Tibial nerve (tissue), 4 donors: ENCODE data around the gene ODAD3.

Experiments
- EP300 ChIP-seq, 2 donors: sonication (generic); formaldehyde crosslinking; IDR thresholded peaks; one replicate each; pipeline ENCODE4 v1.6.1; 2017; ENCODE audit warnings: antibody characterized with exemption in 2 of 2, mild to moderate bottlenecking in 1 of 2
- POLR2A ChIP-seq, 2 donors: fragments of 450-650 bp; IDR thresholded peaks; one replicate each; pipeline ENCODE4 v1.6.1; 2017; ENCODE audit warnings: antibody characterized with exemption in 2 of 2, mild to moderate bottlenecking in 2 of 2, moderate library complexity in 2 of 2
- TF ChIP-seq, protein P1 (sequence below), 5 experiments: fragments of 200-600 bp in 3 of 5; fragments of 450-650 bp in 2 of 5; sonication (generic) in 3 of 5; IDR thresholded peaks; one replicate each; pipeline ENCODE4 v1.5.1; 2016 to 2019; ENCODE audit warnings: antibody characterized with exemption in 5 of 5, mild to moderate bottlenecking in 3 of 5, moderate library complexity in 2 of 5

DNA sequence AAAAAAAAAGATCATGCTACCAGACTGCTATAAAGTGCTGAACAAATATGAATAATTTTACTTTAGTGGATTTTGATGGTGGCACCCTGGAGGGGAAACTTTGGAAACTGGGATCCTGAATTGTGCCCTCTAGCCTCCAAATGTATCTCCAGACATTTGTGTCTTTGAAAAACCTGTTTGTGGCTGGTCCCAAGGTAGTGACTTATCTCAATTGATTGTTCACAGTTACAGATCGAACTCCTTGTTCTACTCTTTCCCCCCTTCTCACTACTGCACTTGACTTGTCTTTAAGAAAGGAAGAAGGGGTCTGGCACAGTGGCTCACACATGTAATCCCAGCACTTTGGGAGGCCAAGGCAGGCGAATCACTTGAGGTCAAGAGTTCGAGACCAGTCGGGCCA lies 26.3 kb downstream of the ODAD3 start:
- TF ChIP-seq, protein P1, sequence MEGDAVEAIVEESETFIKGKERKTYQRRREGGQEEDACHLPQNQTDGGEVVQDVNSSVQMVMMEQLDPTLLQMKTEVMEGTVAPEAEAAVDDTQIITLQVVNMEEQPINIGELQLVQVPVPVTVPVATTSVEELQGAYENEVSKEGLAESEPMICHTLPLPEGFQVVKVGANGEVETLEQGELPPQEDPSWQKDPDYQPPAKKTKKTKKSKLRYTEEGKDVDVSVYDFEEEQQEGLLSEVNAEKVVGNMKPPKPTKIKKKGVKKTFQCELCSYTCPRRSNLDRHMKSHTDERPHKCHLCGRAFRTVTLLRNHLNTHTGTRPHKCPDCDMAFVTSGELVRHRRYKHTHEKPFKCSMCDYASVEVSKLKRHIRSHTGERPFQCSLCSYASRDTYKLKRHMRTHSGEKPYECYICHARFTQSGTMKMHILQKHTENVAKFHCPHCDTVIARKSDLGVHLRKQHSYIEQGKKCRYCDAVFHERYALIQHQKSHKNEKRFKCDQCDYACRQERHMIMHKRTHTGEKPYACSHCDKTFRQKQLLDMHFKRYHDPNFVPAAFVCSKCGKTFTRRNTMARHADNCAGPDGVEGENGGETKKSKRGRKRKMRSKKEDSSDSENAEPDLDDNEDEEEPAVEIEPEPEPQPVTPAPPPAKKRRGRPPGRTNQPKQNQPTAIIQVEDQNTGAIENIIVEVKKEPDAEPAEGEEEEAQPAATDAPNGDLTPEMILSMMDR (IDR thresholded peaks at IDR 0.05): no peak
- no peak for TF ChIP-seq EP300 (IDR thresholded peaks at IDR 0.05)
- TF ChIP-seq POLR2A (IDR thresholded peaks at IDR 0.05): no peak
